Muscle of leg (tissue), 16 donors: ENCODE data around the gene KIF11. TPM values are rescaled to one million over a fixed set of nuclear protein-coding genes. Genes with fewer than 3 reads are reported as not detected.

Experiments
- DNase-seq: peaks from one replicate; pipeline ENCODE4 v3.0.0; 2013
- H3K27ac ChIP-seq: one replicate; pipeline ENCODE4 v1.5.1; 2013; ENCODE audit warnings: mild to moderate bottlenecking, low read length, control low read depth
- H3K27me3 ChIP-seq: one replicate; pipeline ENCODE4 v1.6.1; 2013; ENCODE audit warnings: low read length; ENCODE audit not compliant: control insufficient read depth, insufficient read depth
- H3K36me3 ChIP-seq: one replicate; pipeline ENCODE4 v1.6.1; 2013; ENCODE audit warnings: low read length; ENCODE audit not compliant: control insufficient read depth, insufficient read depth
- H3K4me1 ChIP-seq: one replicate; pipeline ENCODE4 v1.6.1; 2013; ENCODE audit warnings: low read length; ENCODE audit not compliant: control insufficient read depth, insufficient read depth
- H3K4me3 ChIP-seq: one replicate; pipeline ENCODE4 v1.5.1; 2013; ENCODE audit warnings: low read length, control low read depth
- H3K9me3 ChIP-seq: replicated peaks from 2 replicates; pipeline ENCODE4 v1.6.1; 2013; ENCODE audit warnings: low read depth, low read length; ENCODE audit not compliant: control insufficient read depth
- WGBS: methylation state at CpG from one replicate; pipeline ENCODE4 v1.1.5; 2013; ENCODE audit warnings: missing lambda C conversion rate; ENCODE audit not compliant: insufficient coverage; 5-methylcytosine and 5-hydroxymethylcytosine counted together
- long read RNA-seq, 11 donors: transcript quantifications; one replicate each; lab custom pipeline, GENCODE V29; 2026
- polyA plus RNA-seq, 8 donors: library from polyadenylated mRNA; unstranded; fragments of 120-200 nt; gene quantifications; one replicate each; pipeline versions ENCODE4 v1.2.1 to v1.2.3, GENCODE V29; 2013; ENCODE audit warnings: inconsistent platforms in 1 of 8, low replicate concordance in 1 of 8; ENCODE audit not compliant: insufficient read length in 8 of 8, insufficient read depth in 1 of 8
- total RNA-seq: library from RNA; stranded (reverse); fragments of 120-200 nt; gene quantifications from one replicate; pipeline ENCODE4 v1.2.4, GENCODE V29; 2013

The KIF11 gene
- total RNA-seq (12.3 TPM), polyA plus RNA-seq (10 to 100 TPM; 13.1 to 27.1 (median 19.7) TPM)
- long read RNA-seq, donor 1, full-length matches to known transcripts = 1 of 1 reads
- long read RNA-seq, donor 1, partial matches to known transcripts = 0 of 1 reads
- long read RNA-seq, donor 1, other reads (novel, unspliced or antisense) = 0 of 1 reads
- long read RNA-seq, donor 2 = 0 reads
- long read RNA-seq, donor 3 = 0 reads
- long read RNA-seq, donor 4 = 0 reads
- long read RNA-seq, donor 5, full-length matches to known transcripts = 4 of 4 reads
- long read RNA-seq, donor 5, partial matches to known transcripts = 0 of 4 reads
- long read RNA-seq, donor 5, other reads (novel, unspliced or antisense) = 0 of 4 reads
- long read RNA-seq, donor 6, full-length matches to known transcripts = 4 of 4 reads
- long read RNA-seq, donor 6, partial matches to known transcripts = 0 of 4 reads
- long read RNA-seq, donor 6, other reads (novel, unspliced or antisense) = 0 of 4 reads
- long read RNA-seq, donor 7, full-length matches to known transcripts = 2 of 2 reads
- long read RNA-seq, donor 7, partial matches to known transcripts = 0 of 2 reads
- long read RNA-seq, donor 7, other reads (novel, unspliced or antisense) = 0 of 2 reads
- long read RNA-seq, donor 8, full-length matches to known transcripts = 2 of 2 reads
- long read RNA-seq, donor 8, partial matches to known transcripts = 0 of 2 reads
- long read RNA-seq, donor 8, other reads (novel, unspliced or antisense) = 0 of 2 reads
- long read RNA-seq, donor 9 = 0 reads
- long read RNA-seq, donor 10, full-length matches to known transcripts = 1 of 1 reads
- long read RNA-seq, donor 10, partial matches to known transcripts = 0 of 1 reads
- long read RNA-seq, donor 10, other reads (novel, unspliced or antisense) = 0 of 1 reads
- long read RNA-seq, donor 11, full-length matches to known transcripts = 1 of 1 reads
- long read RNA-seq, donor 11, partial matches to known transcripts = 0 of 1 reads
- long read RNA-seq, donor 11, other reads (novel, unspliced or antisense) = 0 of 1 reads

GRCh38 chr10:92592761-92593618, at the start of gene KIF11:
TSS of gene KIF11 (plus strand) at chr10:92593130. CDS start at chr10:92593376, 246 bp downstream.
- Histone ChIP-seq H3K9me3 (no peaks in the 10 kb centered on the region), H3K36me3 (no peaks in the 10 kb centered on the region), H3K4me1 (peaks cover 16% of the 10 kb centered on the region), H3K4me3 (peak within 1 kb of the TSS; percentile 56), H3K27ac (peak within 1 kb of the TSS; percentile 100), H3K27me3 (no peaks in the 10 kb centered on the region)
- DNase-seq = peak; percentile 99
- under 1% methylated on average over 55 of the region's 61 CpGs for WGBS

GRCh38 chr10:92544296-92544695, 48.6 kb upstream of the KIF11 start:
- H3K9me3 ChIP-seq = no peaks in the 10 kb centered on the region

DNA sequence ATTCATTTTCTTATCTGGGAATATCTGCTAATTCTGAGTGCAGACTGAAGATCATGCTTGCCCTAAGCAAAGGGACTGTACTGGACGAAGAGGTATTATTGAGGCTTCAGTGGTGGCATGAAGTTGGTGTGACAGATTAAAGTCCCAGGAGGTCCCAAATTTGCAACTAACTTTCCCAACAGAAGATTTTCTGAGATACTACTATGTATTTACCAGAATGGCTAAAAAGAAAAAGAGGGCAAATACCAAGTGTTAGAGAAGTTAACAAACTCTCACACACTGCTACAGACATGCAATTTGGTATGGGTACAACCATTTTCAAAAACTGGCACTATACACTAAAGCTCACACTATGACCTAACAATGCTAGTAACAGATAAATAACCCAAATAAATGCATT, 47.4 kb upstream of the KIF11 start:
- no CpG with 5 or more reads among the region's 1 CpG for WGBS
- DNase-seq = no peak
- Histone ChIP-seq H3K4me1 (no peaks in the 10 kb centered on the region), H3K27ac (no peak overlapping the region), H3K9me3 (no peaks in the 10 kb centered on the region), H3K4me3 (no peak overlapping the region), H3K27me3 (no peaks in the 10 kb centered on the region), H3K36me3 (peaks cover 2% of the 10 kb centered on the region)

More at GRCh38 chr10:92544296-92544695, 48.6 kb upstream of the KIF11 start:
- H3K4me3 ChIP-seq = no peak overlapping the region
- no peaks in the 10 kb centered on the region for H3K27me3 ChIP-seq
- H3K36me3 ChIP-seq = peaks cover 2% of the 10 kb centered on the region
- no peak overlapping the region for H3K27ac ChIP-seq
- WGBS = 60% methylated on average over 1 of the region's 3 CpGs
- H3K4me1 ChIP-seq = no peaks in the 10 kb centered on the region
- DNase-seq = peak; percentile 5

- no peak overlapping the region for H3K27ac ChIP-seq
- peaks cover 2% of the 10 kb centered on the region for H3K36me3 ChIP-seq
- no peaks in the 10 kb centered on the region for H3K9me3 ChIP-seq
- no peak for DNase-seq
- WGBS = 87% methylated on average over 4 of the region's 4 CpGs
- no peak overlapping the region for H3K4me3 ChIP-seq
- no peaks in the 10 kb centered on the region for H3K4me1 ChIP-seq
- no peaks in the 10 kb centered on the region for H3K27me3 ChIP-seq
Measured at GRCh38 chr10:92547676-92548075, 45.3 kb upstream of the KIF11 start.

GRCh38 chr10:92550924-92551323, 42.0 kb upstream of the KIF11 start:
- Histone ChIP-seq H3K27me3 (no peaks in the 10 kb centered on the region), H3K4me3 (no peak overlapping the region), H3K9me3 (peaks cover 4% of the 10 kb centered on the region), H3K27ac (no peak overlapping the region), H3K4me1 (no peaks in the 10 kb centered on the region), H3K36me3 (peaks cover 11% of the 10 kb centered on the region)
- no peak for DNase-seq
- no CpG with 5 or more reads among the region's 2 CpGs for WGBS

DNA sequence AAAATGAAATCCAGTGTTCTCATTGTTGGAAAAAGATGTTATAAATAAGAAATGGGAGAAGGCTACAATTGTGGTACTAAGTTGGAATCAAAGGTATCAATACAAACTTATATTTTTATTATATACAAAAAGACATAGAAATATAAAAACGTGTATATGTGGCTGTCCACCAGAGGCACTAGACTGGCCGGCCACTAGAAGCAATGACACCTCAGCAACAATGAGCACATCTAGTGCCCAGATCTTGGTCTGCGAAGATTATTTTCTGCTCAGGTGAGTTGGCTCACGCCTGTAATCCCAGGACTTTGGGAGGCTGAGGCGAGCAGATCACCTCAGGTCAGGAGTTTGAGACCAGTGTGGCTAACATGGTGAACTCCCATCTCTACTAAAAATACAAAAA, 40.6 kb upstream of the KIF11 start:
- 92% methylated on average over 2 of the region's 5 CpGs for WGBS
- peaks cover 11% of the 10 kb centered on the region for H3K36me3 ChIP-seq

DNA sequence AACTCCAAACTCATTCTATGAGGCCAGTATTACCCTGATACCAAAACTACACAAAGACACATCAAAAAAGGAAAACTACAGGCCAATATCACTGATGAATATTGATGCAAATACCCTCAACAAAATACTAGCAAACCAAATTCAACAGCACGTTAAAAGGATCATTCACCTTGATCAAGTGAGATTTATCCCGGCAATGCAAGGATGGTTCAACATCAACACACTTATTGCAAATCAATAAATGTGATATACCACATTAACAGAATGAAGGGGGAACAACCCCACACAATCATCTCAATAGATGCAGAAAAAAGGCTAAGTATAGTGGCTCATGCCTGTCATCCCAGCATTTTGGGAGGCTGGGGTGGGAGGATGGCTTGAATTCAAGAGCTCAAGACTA, 39.0 kb upstream of the KIF11 start:
- H3K4me3 ChIP-seq = no peak overlapping the region
- H3K36me3 ChIP-seq = peaks cover 10% of the 10 kb centered on the region
- no peak overlapping the region for H3K27ac ChIP-seq
- no peaks in the 10 kb centered on the region for H3K4me1 ChIP-seq
- H3K27me3 ChIP-seq = no peaks in the 10 kb centered on the region
- DNase-seq = no peak
- H3K9me3 ChIP-seq = peaks cover 10% of the 10 kb centered on the region
- no CpG with 5 or more reads among the region's 2 CpGs for WGBS

More for the DNA sequence above, 40.6 kb upstream of the KIF11 start:
- no peaks in the 10 kb centered on the region for H3K4me1 ChIP-seq
- no peak overlapping the region for H3K4me3 ChIP-seq
- H3K9me3 ChIP-seq = peaks cover 8% of the 10 kb centered on the region
- DNase-seq = no peak
- H3K27ac ChIP-seq = no peak overlapping the region
- no peaks in the 10 kb centered on the region for H3K27me3 ChIP-seq

DNA sequence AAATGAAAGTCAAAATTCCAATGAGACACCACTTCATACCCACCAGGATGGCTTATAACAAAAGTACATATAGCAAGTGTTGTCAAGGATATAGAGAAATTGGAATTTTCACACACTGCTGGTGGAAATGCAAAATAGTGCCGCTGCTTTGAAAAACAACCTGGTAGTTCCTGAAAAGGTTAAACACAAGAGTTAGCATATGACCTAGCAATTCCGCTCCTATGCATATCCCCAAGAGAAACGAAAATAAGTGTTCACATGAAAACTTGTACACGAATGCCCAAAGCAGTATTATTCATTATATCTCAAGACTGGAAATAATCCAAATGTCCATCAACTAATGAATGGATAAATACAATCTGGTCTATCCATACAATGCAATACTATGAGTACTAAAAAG, 33.9 kb upstream of the KIF11 start:
- Histone ChIP-seq H3K4me1 (no peaks in the 10 kb centered on the region), H3K4me3 (no peak overlapping the region), H3K27ac (no peak overlapping the region), H3K9me3 (peaks cover 10% of the 10 kb centered on the region), H3K36me3 (peaks cover 8% of the 10 kb centered on the region), H3K27me3 (no peaks in the 10 kb centered on the region)
- 100% methylated on average over 1 of the region's 4 CpGs for WGBS
- no peak for DNase-seq

DNA sequence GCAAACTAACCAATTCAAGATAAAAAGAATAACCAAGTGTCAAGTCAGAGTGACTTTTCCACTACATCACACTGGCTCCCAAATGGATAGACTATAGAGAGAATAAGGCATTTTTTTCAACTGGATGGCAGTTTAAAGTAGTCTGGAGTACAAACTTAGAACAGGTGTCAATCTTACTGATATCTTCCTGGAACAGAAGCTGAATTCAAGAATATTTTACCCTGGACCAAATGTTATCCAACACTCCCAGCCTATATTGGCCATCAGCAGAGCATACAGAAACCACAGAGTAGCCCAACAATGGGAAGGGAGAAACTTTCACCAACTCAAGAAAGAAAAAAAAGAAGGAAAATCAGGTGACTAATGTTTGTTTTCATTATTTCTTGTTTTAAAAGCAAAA, 30.5 kb upstream of the KIF11 start:
- no peak for DNase-seq
- Histone ChIP-seq H3K9me3 (peaks cover 3% of the 10 kb centered on the region), H3K4me3 (no peak overlapping the region), H3K36me3 (no peaks in the 10 kb centered on the region), H3K4me1 (no peaks in the 10 kb centered on the region), H3K27me3 (no peaks in the 10 kb centered on the region), H3K27ac (no peak overlapping the region)
